IMR-90 (cell line): ENCODE results near the gene CFAP61. TPM values are rescaled to one million over a fixed set of nuclear protein-coding genes. Genes with fewer than 3 reads are reported as not detected.

Experiments
- ATAC-seq: fragments of 200-7000 bp; cut with Tn5 transposase; 2 replicates; pipeline ENCODE4 v1.9.1; 2020; ENCODE audit warnings: low read depth, mild to moderate bottlenecking, moderate library complexity
- BruUV-seq: library from RNA; stranded (reverse); fragments of 400-500 nt; replicated peaks from 2 replicates; lab custom pipeline; 2021; lab: Mats Ljungman, UMichigan
- CTCF ChIA-PET: fragments of 300-600 bp; formaldehyde crosslinking; extraction: SDS; loops from one replicate; lab custom pipeline; 2021; ENCODE audit warnings: antibody characterized with exemption; lab: Yijun Ruan, JAX
- POLR2A ChIA-PET: fragments of 300-600 bp; sonication (Branson Sonifier 250); formaldehyde crosslinking; loops from one replicate; lab custom pipeline; 2022; ENCODE audit warnings: antibody characterized with exemption; ENCODE audit not compliant: unreplicated experiment; lab: Charles Lee
- DNase-seq: peaks from one replicate; pipeline ENCODE4 v3.0.0; 2013
- H2AFZ ChIP-seq: replicated peaks from 2 replicates; pipeline ENCODE3; 2013; ENCODE audit warnings: low read length, mild to moderate bottlenecking; ENCODE audit not compliant: poor library complexity
- H2AK5ac ChIP-seq: 2 replicates; pipeline ENCODE4 v1.6.1; 2013; ENCODE audit warnings: low read depth, low read length, inconsistent platforms
- H2AK9ac ChIP-seq: replicated peaks from 2 replicates; pipeline ENCODE3; 2013; ENCODE audit warnings: mild to moderate bottlenecking, low read depth, low read length, moderate library complexity; ENCODE audit not compliant: poor library complexity
- H2BK120ac ChIP-seq: 2 replicates; pipeline ENCODE4 v1.6.1; 2013; ENCODE audit warnings: low read depth, low read length, inconsistent platforms
- H2BK15ac ChIP-seq: 3 replicates; pipeline ENCODE4 v1.6.1; 2013; ENCODE audit warnings: low read depth, low read length, inconsistent platforms
- H2BK20ac ChIP-seq: 2 replicates; pipeline ENCODE4 v1.6.1; 2013; ENCODE audit warnings: low read depth, mild to moderate bottlenecking, inconsistent platforms, low read length, moderate library complexity
- H2BK5ac ChIP-seq: 2 replicates; pipeline ENCODE4 v1.6.1; 2013; ENCODE audit warnings: mild to moderate bottlenecking, low read depth, low read length, inconsistent platforms; ENCODE audit not compliant: poor library complexity, severe bottlenecking
- H3K14ac ChIP-seq: replicated peaks from 2 replicates; pipeline ENCODE4 v1.6.1; 2013; ENCODE audit warnings: low read depth, low read length, inconsistent platforms
- H3K18ac ChIP-seq: 2 replicates; pipeline ENCODE4 v1.6.1; 2013; ENCODE audit warnings: low read depth, low read length, control low read depth
- H3K23ac ChIP-seq: 2 replicates; pipeline ENCODE4 v1.6.1; 2013; ENCODE audit warnings: low read depth, low read length, inconsistent platforms
- H3K27ac ChIP-seq: 2 replicates; pipeline ENCODE4 v1.5.1; 2013; ENCODE audit warnings: mild to moderate bottlenecking, control low read depth, low read length; ENCODE audit not compliant: insufficient read depth
- H3K27me3 ChIP-seq: 2 replicates; pipeline ENCODE4 v1.6.1; 2013; ENCODE audit warnings: low read length; ENCODE audit not compliant: control insufficient read depth, insufficient read depth
- H3K36me3 ChIP-seq: 2 replicates; pipeline ENCODE4 v1.6.1; 2013; ENCODE audit warnings: low read length, mixed read lengths; ENCODE audit not compliant: control insufficient read depth, insufficient read depth
- H3K4ac ChIP-seq: 2 replicates; pipeline ENCODE4 v1.6.1; 2013; ENCODE audit warnings: low read depth, low read length, inconsistent platforms
- H3K4me1 ChIP-seq: 2 replicates; pipeline ENCODE4 v1.6.1; 2013; ENCODE audit warnings: low read length, mixed read lengths; ENCODE audit not compliant: control insufficient read depth, insufficient read depth
- H3K4me2 ChIP-seq: 2 replicates; pipeline ENCODE4 v1.6.1; 2013; ENCODE audit warnings: low read depth, mild to moderate bottlenecking, control low read depth, low read length, moderate library complexity
- H3K4me3 ChIP-seq: 2 replicates; pipeline ENCODE4 v1.5.1; 2013; ENCODE audit warnings: low read depth, mild to moderate bottlenecking, control low read depth, low read length, moderate library complexity; ENCODE audit not compliant: insufficient read depth
- H3K56ac ChIP-seq: 2 replicates; pipeline ENCODE4 v1.6.1; 2013; ENCODE audit warnings: low read length, inconsistent platforms; ENCODE audit not compliant: insufficient read depth; ENCODE audit errors: extremely low read depth
- H3K79me1 ChIP-seq, 2 experiments: 2 replicates each; pipeline ENCODE4 v1.6.1; 2013; ENCODE audit warnings: low read length in 2 of 2, inconsistent platforms in 1 of 2, low read depth in 1 of 2
- H3K9ac ChIP-seq: 2 replicates; pipeline ENCODE4 v1.6.1; 2013; ENCODE audit warnings: low read depth, low read length, control low read depth
- H3K9me1 ChIP-seq: 2 replicates; pipeline ENCODE4 v1.6.1; 2013; ENCODE audit warnings: low read length, inconsistent platforms; ENCODE audit not compliant: insufficient read depth
- H3K9me3 ChIP-seq: 2 replicates; pipeline ENCODE4 v1.6.1; 2013; ENCODE audit warnings: low read length; ENCODE audit not compliant: control insufficient read depth, insufficient read depth
- H4K20me1 ChIP-seq: 2 replicates; pipeline ENCODE4 v1.6.1; 2013; ENCODE audit warnings: low read length, inconsistent platforms; ENCODE audit not compliant: insufficient read depth
- H4K5ac ChIP-seq: 2 replicates; pipeline ENCODE4 v1.6.1; 2013; ENCODE audit warnings: mild to moderate bottlenecking, low read depth, low read length, control low read depth
- H4K8ac ChIP-seq, 2 experiments: 2 replicates each; pipeline ENCODE4 v1.6.1; 2013; ENCODE audit warnings: low read depth in 2 of 2, low read length in 2 of 2, control low read depth in 1 of 2, inconsistent platforms in 1 of 2
- H4K91ac ChIP-seq: 2 replicates; pipeline ENCODE4 v1.6.1; 2013; ENCODE audit warnings: low read depth, low read length, inconsistent platforms; ENCODE audit not compliant: insufficient read depth
- CHD1 ChIP-seq: IDR thresholded peaks from 2 replicates; pipeline ENCODE4 v1.6.1; 2012; ENCODE audit warnings: low read depth, low read length, improper control_type of control experiment
- MAZ ChIP-seq: IDR thresholded peaks from 2 replicates; pipeline ENCODE4 v1.6.1; 2012; ENCODE audit warnings: low read depth, mild to moderate bottlenecking, low read length, improper control_type of control experiment, moderate library complexity, borderline replicate concordance
- MXI1 ChIP-seq: IDR thresholded peaks from 2 replicates; pipeline ENCODE4 v1.6.1; 2012; ENCODE audit warnings: low read depth, mild to moderate bottlenecking, low read length, moderate library complexity, borderline replicate concordance
- RCOR1 ChIP-seq: IDR thresholded peaks from 2 replicates; pipeline ENCODE4 v1.6.1; 2012; ENCODE audit warnings: mild to moderate bottlenecking, low read length, improper control_type of control experiment; ENCODE audit not compliant: insufficient replicate concordance
- RFX5 ChIP-seq: IDR thresholded peaks from 2 replicates; pipeline ENCODE4 v1.8.0; 2012; ENCODE audit warnings: low read depth, mild to moderate bottlenecking, low read length, moderate library complexity
- SMC3 ChIP-seq: fragments of 150-350 bp; IDR thresholded peaks from 2 replicates; pipeline ENCODE4 v1.6.1; 2016; ENCODE audit warnings: low read depth, mild to moderate bottlenecking, antibody characterized with exemption, low read length, moderate library complexity
- WGBS, 2 experiments: methylation state at CpG; one replicate each; pipeline versions ENCODE4 v1.1.5 to v1.1.7; 2013; ENCODE audit warnings: missing lambda C conversion rate in 2 of 2; ENCODE audit not compliant: insufficient read length in 1 of 2; ENCODE audit errors: extremely low coverage in 2 of 2; 5-methylcytosine and 5-hydroxymethylcytosine counted together
- dilution Hi-C: fragments of 300-500 bp; cut with HindIII; formaldehyde crosslinking; loops from one replicate; pipeline ENCODE4 v1.14.3; 2018; ENCODE audit warnings: low sequenced_read_pairs; ENCODE audit not compliant: unreplicated experiment
- in situ Hi-C: fragments of 300-500 bp; cut with MboI; formaldehyde crosslinking; loops from 3 replicates; pipeline ENCODE4 v1.14.3; 2019; ENCODE audit warnings: low sequenced_read_pairs, inconsistent platforms, mixed read lengths
- intact Hi-C: fragments of 100-400 bp; cut with micrococcal nuclease; formaldehyde crosslinking; loops from 2 replicates; pipeline ENCODE4 v1.10.0; 2022
- polyA plus RNA-seq, 3 experiments: library from polyadenylated mRNA; depleted of rRNA; stranded (reverse); fragments of >200 nt; gene quantifications; 2 replicates each; pipeline ENCODE4 v1.2.3, GENCODE V29; 2012; ENCODE audit warnings: low replicate concordance in 1 of 3
- total RNA-seq: library from RNA; depleted of rRNA; stranded (reverse); fragments of >200 nt; gene quantifications from 2 replicates; pipeline ENCODE4 v1.2.3, GENCODE V29; 2012
- TF ChIP-seq, protein P1 (sequence below): fragments of 150-350 bp; IDR thresholded peaks from 2 replicates; pipeline ENCODE4 v1.6.1; 2017; ENCODE audit warnings: mild to moderate bottlenecking, antibody characterized with exemption, low read length, low read depth

Gene CFAP61
- total and polyA plus RNA-seq, 2 of the 4 experiments (the other 2 are of a cell fraction) = 0.07 TPM; not detected in 1

DNA sequence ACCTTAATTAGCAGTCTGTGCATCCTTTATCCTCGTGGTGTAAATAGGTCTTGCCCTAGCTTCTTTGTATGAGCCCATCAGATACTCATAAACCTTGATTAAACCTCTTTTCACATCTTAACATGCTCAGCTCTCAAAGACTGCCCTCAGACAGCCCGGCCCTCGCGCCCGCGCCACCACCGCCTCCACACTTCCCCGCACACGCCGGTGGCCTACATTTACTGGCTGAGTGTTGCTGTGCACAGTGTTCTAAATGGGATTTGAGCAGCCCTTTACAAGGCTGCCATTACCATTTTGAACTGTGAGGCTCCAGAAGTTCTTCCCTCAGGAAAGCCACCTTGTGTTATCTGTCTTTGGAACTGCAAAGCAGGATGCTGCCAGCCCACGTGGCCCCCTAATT lies 252.6 kb downstream of the CFAP61 start:
- POLR2A ChIA-PET = no interaction called here
- in situ Hi-C loops = no loop called here

More for the DNA sequence above, 252.6 kb downstream of the CFAP61 start:
- no peaks in the 10 kb centered on the region; the same call in 1 of the 2 replicates for H3K27me3 ChIP-seq
- no peak overlapping the region for H3K14ac ChIP-seq
- ATAC-seq (no peak), DNase-seq (no peak)
- no peak overlapping the region for H3K18ac ChIP-seq
- H4K8ac ChIP-seq = no peak overlapping the region
- H2BK20ac ChIP-seq = no peak overlapping the region
- H3K56ac ChIP-seq = no peak overlapping the region
- H3K4me2 ChIP-seq = no peak overlapping the region
- CTCF ChIA-PET = no interaction called here
- H3K9ac ChIP-seq = no peak overlapping the region
- H2BK15ac ChIP-seq = no peak overlapping the region
- no peaks in the 10 kb centered on the region for H4K20me1 ChIP-seq
- H2AK5ac ChIP-seq = no peak overlapping the region
- WGBS, 2 experiments = 73% methylated on average over 3 of the region's 11 CpGs; no CpG with 5 or more reads in 1 of the 2 experiments
- H3K9me1 ChIP-seq = no peaks in the 10 kb centered on the region
- no peak overlapping the region for H2AFZ ChIP-seq
- dilution Hi-C loops (no loop called here), intact Hi-C loops (no loop called here)
- no peaks in the 10 kb centered on the region for H3K79me1 ChIP-seq
- H3K4me3 ChIP-seq = no peak overlapping the region
- no peak overlapping the region for H4K5ac ChIP-seq
- H3K9me3 ChIP-seq = no peaks in the 10 kb centered on the region
- no peak overlapping the region for H3K23ac ChIP-seq
- TF ChIP-seq SMC3 (no peak), RCOR1 (no peak), MXI1 (no peak), MAZ (no peak), RFX5 (no peak), CHD1 (no peak)
- TF ChIP-seq, protein P1, sequence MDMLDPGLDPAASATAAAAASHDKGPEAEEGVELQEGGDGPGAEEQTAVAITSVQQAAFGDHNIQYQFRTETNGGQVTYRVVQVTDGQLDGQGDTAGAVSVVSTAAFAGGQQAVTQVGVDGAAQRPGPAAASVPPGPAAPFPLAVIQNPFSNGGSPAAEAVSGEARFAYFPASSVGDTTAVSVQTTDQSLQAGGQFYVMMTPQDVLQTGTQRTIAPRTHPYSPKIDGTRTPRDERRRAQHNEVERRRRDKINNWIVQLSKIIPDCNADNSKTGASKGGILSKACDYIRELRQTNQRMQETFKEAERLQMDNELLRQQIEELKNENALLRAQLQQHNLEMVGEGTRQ = no peak
- no peaks in the 10 kb centered on the region for H3K36me3 ChIP-seq
- H3K4ac ChIP-seq = no peak overlapping the region
- H2BK5ac ChIP-seq = no peak overlapping the region
- H3K4me1 ChIP-seq = no peaks in the 10 kb centered on the region
- no TSS peak for BruUV-seq
- H4K91ac ChIP-seq = no peak overlapping the region
- H2BK120ac ChIP-seq = no peak overlapping the region
- no peak overlapping the region for H2AK9ac ChIP-seq
- no peak overlapping the region for H3K27ac ChIP-seq
